ENCODE measurements around the gene LRCOL1.

The LRCOL1 gene

GRCh38 chr12:132561427-132562156, 48.8 kb downstream of the LRCOL1 start:
- no peak for DNase-seq

- DNase-seq = peak; percentile 41 to 42
Observed at GRCh38 chr12:132560614-132561426, 49.6 kb downstream of the LRCOL1 start.

GRCh38 chr12:132560364-132560613, 50.1 kb downstream of the LRCOL1 start:
- no peak for DNase-seq

- peak in 1 of 2 experiments; percentile 38 for DNase-seq
Observed at GRCh38 chr12:132559652-132560363, 50.6 kb downstream of the LRCOL1 start.

GRCh38 chr12:132558861-132559623, 51.3 kb downstream of the LRCOL1 start:
- DNase-seq = no peak

GRCh38 chr12:132558042-132558856, 52.1 kb downstream of the LRCOL1 start:
- no peak for DNase-seq

- no peak for DNase-seq
Observed at GRCh38 chr12:132557291-132558015, 52.9 kb downstream of the LRCOL1 start.

GRCh38 chr12:132556801-132557200, 53.6 kb downstream of the LRCOL1 start:
- no peak for DNase-seq

GRCh38 chr12:132556216-132556615, 54.2 kb downstream of the LRCOL1 start:
- no peak for DNase-seq

GRCh38 chr12:132555686-132556085, 54.7 kb downstream of the LRCOL1 start:
- no peak for DNase-seq

- no peak for DNase-seq
Observed at GRCh38 chr12:132554845-132555630, 55.3 kb downstream of the LRCOL1 start.

Data from SW 1271 (cell line).